K562 (cell line): ENCODE results near the gene ZBTB7A. TPM values are rescaled to one million over a fixed set of nuclear protein-coding genes. Genes with fewer than 3 reads are reported as not detected.

Experiments used
- EGR1 ChIP-seq: fragments of 450-650 bp; conservative IDR thresholded peaks from 2 replicates; pipeline ENCODE4 v1.6.1; 2017; ENCODE audit warnings: mild to moderate bottlenecking
- EWSR1 ChIP-seq: fragments of 450-650 bp; IDR thresholded peaks from 2 replicates; pipeline ENCODE4 v1.6.1; 2018; ENCODE audit warnings: borderline replicate concordance, mild to moderate bottlenecking, low read depth, moderate library complexity; ENCODE audit not compliant: partially characterized antibody
- FIP1L1 ChIP-seq: fragments of 200-400 bp; formaldehyde crosslinking; IDR thresholded peaks from 2 replicates; pipeline ENCODE4 v1.6.1; 2018; ENCODE audit warnings: mild to moderate bottlenecking, low read depth, low read length; ENCODE audit not compliant: poor library complexity, severe bottlenecking
- HDAC1 ChIP-seq, 2 experiments: fragments of 450-650 bp; IDR thresholded peaks; 2 replicates each; pipeline ENCODE4 v1.6.1; 2016 to 2017; ENCODE audit warnings: inconsistent platforms in 1 of 2, mild to moderate bottlenecking in 1 of 2, moderate library complexity in 1 of 2
- HNRNPLL ChIP-seq: fragments of 200-400 bp; formaldehyde crosslinking; IDR thresholded peaks from 2 replicates; pipeline ENCODE4 v1.6.1; 2017; ENCODE audit warnings: low read length, low read depth, mild to moderate bottlenecking; ENCODE audit not compliant: poor library complexity, severe bottlenecking
- KLF10 ChIP-seq: fragments of 250-450 bp; sonication (Bioruptor Pico); IDR thresholded peaks from 2 replicates; pipeline ENCODE4 v1.6.1; 2021; ENCODE audit warnings: matching md5 sums
- XRCC5 ChIP-seq: fragments of 200-400 bp; formaldehyde crosslinking; IDR thresholded peaks from 2 replicates; pipeline ENCODE4 v1.6.1; 2017; ENCODE audit warnings: low read depth, mild to moderate bottlenecking, low read length
- ZBTB33 ChIP-seq: sonication (generic); formaldehyde crosslinking; IDR thresholded peaks from 2 replicates; pipeline ENCODE4 v1.8.1; 2023; ENCODE audit warnings: mild to moderate bottlenecking, missing genetic modification reagents
- ZNF778 ChIP-seq: fragments of 450-650 bp; formaldehyde crosslinking; IDR thresholded peaks from 2 replicates; pipeline ENCODE4 v1.4.0; 2020; ENCODE audit warnings: mild to moderate bottlenecking, moderate library complexity
- polyA plus RNA-seq, 8 experiments: library from polyadenylated mRNA; depleted of rRNA in 4 of 8; stranded (reverse) in 5 of 8; unstranded in 3 of 8; fragments of >200 nt; fragmentation: Nextera tagmentation in 2 of 8; fragmentation: Illumina TruSeq in 1 of 8; extraction: Ambion mirVana in 2 of 8; extraction: Trizol in 1 of 8; gene quantifications; 2 replicates each; pipeline versions ENCODE4 v1.2.1 to v1.2.3, GENCODE V29; 2011 to 2014; ENCODE audit warnings: inconsistent platforms in 1 of 8, missing spikeins in 1 of 8
- total RNA-seq, 7 experiments: library from RNA; depleted of rRNA in 6 of 7; stranded (reverse); fragments of >200 nt in 6 of 7; fragmentation: Illumina TruSeq in 2 of 7; extraction: Trizol in 2 of 7; gene quantifications; 2 replicates each; pipeline versions ENCODE4 v1.2.1 to v1.2.3, GENCODE V29; 2011 to 2021; ENCODE audit warnings: low replicate concordance in 1 of 7
- TF ChIP-seq, protein P1 (sequence below): sonication (generic); formaldehyde crosslinking; IDR thresholded peaks from 2 replicates; pipeline ENCODE4 v1.8.1; 2023; ENCODE audit warnings: missing genetic modification reagents, mild to moderate bottlenecking, borderline replicate concordance
- TF ChIP-seq, protein P2 (sequence below), 2 experiments: fragments of 450-650 bp; IDR thresholded peaks; 2 replicates each; pipeline ENCODE4 v1.6.1; 2016; ENCODE audit warnings: mild to moderate bottlenecking in 2 of 2, borderline replicate concordance in 1 of 2, low read depth in 1 of 2, moderate library complexity in 1 of 2

The ZBTB7A gene
- total and polyA plus RNA-seq, 9 of the 15 experiments (the other 6 are each of a cell fraction or from before 2014, with no cell fraction given) = 0.11 to 34.0 (median 4.6) TPM

DNA sequence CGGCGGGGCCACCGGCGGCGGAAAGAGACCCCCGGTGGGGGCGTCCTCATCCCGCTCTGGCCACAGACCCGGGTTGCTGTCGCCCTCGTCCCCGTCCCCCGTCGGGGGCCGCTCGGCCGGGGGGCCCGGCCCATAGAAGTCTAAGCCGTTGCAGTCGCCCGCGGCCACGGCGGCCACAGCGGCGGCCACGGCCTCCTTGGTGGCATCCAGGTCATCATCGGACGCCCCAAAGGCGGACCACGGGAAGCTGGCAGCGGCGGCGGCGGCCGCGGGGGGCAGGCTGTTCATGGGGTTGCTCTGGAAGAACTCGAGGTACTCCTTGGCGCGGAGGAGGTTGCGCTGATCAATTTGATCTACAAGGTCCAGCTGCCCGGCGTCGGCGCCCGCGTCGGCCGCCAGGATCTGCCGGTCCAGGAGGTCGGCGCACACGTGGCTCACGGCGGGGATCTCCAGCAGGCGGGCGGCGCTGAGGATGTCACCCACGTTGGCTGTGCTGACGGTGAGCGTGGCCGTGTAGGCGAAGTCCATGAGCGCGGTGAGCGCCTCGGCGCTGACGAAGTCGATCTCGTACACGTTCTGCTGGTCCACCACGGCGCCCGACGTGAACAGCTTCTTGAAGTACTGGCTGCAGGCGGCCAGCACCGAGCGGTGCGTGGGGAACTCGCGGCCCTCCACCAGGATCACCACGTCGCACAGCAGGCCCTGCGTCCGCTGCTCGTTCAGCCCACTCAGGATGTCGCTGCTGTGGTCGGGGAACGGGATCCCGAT is 12.1 kb downstream of the ZBTB7A start (continued):
- TF ChIP-seq, protein P1, sequence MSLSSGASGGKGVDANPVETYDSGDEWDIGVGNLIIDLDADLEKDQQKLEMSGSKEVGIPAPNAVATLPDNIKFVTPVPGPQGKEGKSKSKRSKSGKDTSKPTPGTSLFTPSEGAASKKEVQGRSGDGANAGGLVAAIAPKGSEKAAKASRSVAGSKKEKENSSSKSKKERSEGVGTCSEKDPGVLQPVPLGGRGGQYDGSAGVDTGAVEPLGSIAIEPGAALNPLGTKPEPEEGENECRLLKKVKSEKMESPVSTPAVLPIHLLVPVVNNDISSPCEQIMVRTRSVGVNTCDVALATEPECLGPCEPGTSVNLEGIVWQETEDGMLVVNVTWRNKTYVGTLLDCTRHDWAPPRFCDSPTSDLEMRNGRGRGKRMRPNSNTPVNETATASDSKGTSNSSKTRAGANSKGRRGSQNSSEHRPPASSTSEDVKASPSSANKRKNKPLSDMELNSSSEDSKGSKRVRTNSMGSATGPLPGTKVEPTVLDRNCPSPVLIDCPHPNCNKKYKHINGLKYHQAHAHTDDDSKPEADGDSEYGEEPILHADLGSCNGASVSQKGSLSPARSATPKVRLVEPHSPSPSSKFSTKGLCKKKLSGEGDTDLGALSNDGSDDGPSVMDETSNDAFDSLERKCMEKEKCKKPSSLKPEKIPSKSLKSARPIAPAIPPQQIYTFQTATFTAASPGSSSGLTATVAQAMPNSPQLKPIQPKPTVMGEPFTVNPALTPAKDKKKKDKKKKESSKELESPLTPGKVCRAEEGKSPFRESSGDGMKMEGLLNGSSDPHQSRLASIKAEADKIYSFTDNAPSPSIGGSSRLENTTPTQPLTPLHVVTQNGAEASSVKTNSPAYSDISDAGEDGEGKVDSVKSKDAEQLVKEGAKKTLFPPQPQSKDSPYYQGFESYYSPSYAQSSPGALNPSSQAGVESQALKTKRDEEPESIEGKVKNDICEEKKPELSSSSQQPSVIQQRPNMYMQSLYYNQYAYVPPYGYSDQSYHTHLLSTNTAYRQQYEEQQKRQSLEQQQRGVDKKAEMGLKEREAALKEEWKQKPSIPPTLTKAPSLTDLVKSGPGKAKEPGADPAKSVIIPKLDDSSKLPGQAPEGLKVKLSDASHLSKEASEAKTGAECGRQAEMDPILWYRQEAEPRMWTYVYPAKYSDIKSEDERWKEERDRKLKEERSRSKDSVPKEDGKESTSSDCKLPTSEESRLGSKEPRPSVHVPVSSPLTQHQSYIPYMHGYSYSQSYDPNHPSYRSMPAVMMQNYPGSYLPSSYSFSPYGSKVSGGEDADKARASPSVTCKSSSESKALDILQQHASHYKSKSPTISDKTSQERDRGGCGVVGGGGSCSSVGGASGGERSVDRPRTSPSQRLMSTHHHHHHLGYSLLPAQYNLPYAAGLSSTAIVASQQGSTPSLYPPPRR = no peak
- peak; percentile 81 for TF ChIP-seq ZBTB33 (CRISPR knock-in tag)
- TF ChIP-seq FIP1L1 = peak; percentile 64
- no peak for TF ChIP-seq EGR1
- no peak for TF ChIP-seq ZNF778 (CRISPR knock-in tag)
- TF ChIP-seq EWSR1 = no peak
- TF ChIP-seq XRCC5 = no peak
- TF ChIP-seq HDAC1 (IDR thresholded peaks at IDR 0.05) = no peak
- no peak for TF ChIP-seq KLF10 (CRISPR knock-in tag)
- no peak for TF ChIP-seq HNRNPLL
- TF ChIP-seq, protein P2, sequence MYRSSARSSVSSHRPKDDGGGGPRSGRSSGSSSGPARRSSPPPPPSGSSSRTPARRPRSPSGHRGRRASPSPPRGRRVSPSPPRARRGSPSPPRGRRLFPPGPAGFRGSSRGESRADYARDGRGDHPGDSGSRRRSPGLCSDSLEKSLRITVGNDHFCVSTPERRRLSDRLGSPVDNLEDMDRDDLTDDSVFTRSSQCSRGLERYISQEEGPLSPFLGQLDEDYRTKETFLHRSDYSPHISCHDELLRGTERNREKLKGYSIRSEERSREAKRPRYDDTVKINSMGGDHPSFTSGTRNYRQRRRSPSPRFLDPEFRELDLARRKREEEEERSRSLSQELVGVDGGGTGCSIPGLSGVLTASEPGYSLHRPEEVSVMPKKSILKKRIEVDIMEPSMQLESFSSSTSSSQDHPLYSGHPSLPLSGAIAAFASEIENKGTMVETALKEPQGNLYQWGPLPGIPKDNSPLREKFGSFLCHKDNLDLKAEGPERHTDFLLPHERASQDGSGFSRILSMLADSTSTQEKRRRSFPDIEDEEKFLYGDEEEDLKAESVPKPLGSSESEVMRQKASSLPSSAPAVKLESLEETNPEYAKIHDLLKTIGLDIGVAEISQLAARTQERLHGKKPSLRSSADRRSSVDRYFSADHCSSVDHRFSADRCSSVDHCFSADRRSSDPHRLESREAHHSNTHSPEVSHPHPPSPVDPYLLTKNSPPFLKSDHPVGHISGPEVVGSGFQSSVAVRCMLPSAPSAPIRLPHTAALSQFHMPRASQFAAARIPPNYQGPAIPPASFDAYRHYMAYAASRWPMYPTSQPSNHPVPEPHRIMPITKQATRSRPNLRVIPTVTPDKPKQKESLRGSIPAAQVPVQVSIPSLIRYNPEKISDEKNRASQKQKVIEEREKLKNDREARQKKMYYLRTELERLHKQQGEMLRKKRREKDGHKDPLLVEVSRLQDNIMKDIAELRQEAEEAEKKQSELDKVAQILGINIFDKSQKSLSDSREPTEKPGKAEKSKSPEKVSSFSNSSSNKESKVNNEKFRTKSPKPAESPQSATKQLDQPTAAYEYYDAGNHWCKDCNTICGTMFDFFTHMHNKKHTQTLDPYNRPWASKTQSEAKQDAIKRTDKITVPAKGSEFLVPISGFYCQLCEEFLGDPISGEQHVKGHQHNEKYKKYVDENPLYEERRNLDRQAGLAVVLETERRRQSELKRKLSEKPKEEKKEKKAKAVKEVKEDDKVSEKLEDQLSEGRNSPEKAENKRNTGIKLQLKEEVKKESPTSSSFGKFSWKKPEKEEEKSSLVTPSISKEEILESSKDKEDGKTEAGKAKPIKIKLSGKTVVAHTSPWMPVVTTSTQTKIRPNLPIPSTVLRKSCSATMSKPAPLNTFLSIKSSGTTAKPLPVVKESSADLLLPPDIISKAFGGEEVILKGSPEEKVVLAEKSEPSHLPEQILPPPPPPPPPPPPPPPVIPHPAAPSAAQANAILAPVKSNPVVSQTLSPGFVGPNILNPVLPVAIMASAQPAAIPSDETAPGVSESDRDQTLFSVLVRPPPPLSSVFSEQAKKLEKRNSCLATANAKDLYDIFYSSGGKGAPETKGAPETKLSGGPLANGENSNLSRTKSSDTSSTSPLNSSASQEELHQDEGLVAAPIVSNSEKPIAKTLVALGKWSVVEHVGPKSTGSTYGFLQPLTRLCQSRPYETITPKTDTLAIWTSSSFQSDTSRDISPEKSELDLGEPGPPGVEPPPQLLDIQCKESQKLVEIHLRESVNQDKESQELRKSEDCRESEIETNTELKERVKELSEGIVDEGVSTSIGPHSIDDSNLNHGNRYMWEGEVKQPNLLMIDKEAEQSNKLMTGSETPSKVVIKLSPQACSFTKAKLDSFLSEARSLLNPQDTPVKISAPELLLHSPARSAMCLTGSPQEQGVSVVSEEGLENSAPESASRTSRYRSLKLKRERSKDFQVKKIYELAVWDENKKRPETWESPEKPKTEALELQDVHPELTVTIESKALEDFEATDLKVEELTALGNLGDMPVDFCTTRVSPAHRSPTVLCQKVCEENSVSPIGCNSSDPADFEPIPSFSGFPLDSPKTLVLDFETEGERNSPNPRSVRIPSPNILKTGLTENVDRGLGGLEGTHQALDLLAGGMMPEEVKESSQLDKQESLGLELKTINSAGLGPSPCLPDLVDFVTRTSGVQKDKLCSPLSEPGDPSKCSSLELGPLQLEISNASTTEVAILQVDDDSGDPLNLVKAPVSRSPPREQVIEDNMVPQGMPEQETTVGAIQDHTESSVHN (IDR thresholded peaks at IDR 0.05; ENCODE audit: borderline replicate concordance in 1 of 2, low read depth in 1 of 2) = no peak
